GM10266 (cell line): ENCODE measurements around the gene TRPM3.

Source experiments
- DNase-seq: peaks from one replicate; pipeline ENCODE4 v3.0.0; 2012; ENCODE audit errors: extremely low spot score
- TF ChIP-seq, protein P1 (sequence below): IDR thresholded peaks from 2 replicates; pipeline ENCODE4 v1.5.1; 2012; ENCODE audit warnings: mild to moderate bottlenecking, low read depth; ENCODE audit not compliant: control insufficient read depth, insufficient read depth; ENCODE audit errors: missing control alignments

The TRPM3 gene

DNA sequence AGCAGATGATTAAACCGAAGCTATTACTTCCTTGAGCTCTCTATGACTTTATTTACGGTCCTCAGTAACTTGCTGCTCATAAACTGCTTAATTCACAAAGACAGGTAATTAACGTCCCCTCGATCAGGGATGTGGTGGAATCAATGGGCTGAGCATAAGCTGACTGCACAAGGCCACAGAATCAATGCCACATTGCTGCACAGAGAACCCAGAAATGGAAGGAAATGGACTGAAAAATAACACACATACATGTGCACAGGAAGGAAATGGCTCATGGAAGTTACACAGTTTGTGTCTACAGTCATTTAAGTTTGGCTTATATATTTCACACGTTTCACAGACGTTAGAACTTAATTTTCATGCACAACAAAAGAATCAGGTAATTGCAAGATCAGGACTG, 588.7 kb downstream of the TRPM3 start:
- TF ChIP-seq, protein P1, sequence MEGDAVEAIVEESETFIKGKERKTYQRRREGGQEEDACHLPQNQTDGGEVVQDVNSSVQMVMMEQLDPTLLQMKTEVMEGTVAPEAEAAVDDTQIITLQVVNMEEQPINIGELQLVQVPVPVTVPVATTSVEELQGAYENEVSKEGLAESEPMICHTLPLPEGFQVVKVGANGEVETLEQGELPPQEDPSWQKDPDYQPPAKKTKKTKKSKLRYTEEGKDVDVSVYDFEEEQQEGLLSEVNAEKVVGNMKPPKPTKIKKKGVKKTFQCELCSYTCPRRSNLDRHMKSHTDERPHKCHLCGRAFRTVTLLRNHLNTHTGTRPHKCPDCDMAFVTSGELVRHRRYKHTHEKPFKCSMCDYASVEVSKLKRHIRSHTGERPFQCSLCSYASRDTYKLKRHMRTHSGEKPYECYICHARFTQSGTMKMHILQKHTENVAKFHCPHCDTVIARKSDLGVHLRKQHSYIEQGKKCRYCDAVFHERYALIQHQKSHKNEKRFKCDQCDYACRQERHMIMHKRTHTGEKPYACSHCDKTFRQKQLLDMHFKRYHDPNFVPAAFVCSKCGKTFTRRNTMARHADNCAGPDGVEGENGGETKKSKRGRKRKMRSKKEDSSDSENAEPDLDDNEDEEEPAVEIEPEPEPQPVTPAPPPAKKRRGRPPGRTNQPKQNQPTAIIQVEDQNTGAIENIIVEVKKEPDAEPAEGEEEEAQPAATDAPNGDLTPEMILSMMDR, result no peak
- DNase-seq, result no peak

DNA sequence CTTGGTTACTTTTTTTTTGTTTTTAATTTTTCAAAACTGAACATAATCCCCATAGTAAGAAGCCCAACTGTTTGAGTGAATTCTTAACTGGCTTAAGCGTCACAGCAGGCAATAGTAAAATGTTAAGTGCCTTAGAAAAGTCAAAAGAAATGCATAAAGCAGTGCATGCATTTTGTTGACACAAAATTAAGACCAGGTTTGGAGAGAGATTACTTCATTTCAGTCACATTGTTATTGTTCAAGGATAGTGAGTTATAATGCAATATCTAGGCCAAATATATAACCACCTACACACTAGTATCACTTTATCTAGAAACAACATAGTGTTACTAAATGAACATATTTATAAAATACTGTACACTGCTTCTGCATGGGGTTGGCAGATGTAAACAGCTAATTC, 590.1 kb downstream of the TRPM3 start:
- no peak for DNase-seq
- TF ChIP-seq, protein P1, result no peak

DNA sequence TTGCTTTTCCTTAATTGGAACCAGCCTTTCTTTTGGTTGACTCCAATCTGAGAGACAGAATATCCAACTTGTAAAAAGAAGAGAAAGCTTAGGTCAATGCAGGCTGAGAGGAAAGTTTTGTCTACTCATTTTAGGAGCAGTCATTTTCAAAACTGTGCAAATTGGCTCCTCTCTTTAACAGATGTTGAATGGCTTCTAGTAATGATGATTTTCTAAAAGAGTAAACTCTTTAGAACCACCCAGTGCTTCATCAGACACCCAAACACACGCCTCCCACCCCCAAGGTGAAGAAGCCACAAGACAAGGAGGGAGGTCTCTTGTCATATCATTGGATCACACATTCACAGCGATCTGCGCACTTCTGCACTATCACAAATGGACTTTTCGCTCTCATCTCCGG, 590.7 kb downstream of the TRPM3 start:
- DNase-seq, result no peak
- TF ChIP-seq, protein P1, result no peak

DNA sequence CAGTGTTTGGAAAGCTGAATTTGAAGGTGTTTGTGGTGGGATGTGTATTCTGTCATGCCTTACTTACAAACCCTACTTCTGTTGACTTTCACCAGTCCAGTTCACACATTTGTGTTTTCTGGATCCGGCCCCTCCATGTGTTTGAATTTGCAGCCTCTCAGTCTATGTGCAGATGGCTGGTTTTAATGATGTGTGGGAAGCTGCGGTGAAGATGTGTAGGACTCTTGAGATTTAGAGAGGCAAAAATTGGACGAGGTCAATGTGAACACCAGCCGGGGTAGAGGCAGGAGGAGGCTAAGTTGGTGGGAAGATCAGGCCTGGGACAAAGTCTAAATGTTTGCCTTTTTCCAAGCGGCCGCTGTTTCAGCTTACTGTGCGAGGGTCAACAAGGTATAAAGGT, 591.6 kb downstream of the TRPM3 start:
- DNase-seq, result no peak
- TF ChIP-seq, protein P1, result no peak

DNA sequence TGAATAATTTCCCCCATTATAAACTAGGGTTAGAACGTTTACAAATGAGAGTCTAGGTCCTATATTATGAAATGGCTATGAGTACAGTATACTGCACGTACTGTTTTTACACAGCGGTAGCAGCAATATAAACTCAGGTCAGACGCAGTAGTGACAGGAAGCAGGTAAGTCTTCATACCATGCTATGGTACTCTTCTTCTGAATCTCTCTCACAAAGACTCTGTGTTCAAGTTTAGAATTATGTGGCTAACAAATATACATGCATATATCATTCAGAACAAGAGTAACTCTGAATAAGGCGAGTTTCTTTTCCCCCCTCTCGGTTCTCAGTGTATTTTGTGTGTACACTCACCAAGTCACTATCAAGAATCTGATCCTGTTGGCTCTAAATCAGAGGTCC, 592.0 kb downstream of the TRPM3 start:
- no peak for DNase-seq
- TF ChIP-seq, protein P1, result no peak

DNA sequence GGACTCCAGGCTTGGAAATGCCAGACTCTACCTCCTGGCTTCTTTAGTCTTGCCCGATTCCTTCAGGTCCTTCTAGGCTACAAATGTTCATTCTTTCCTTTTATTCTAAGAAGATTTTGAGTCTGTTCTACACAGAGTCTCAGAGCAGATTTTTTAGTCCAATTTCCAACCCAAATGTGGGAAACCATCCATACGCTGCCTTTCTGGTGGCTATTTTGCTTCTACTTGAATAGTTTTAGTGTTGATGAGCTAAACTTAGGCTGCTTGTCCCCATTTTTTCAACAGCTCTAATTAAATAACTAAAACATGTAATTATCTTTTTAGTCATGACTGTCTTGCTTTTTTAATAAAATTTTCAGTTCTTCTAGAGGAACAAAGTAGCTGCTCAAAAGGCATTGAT, 594.5 kb downstream of the TRPM3 start:
- TF ChIP-seq, protein P1, result no peak
- DNase-seq, result no peak

DNA sequence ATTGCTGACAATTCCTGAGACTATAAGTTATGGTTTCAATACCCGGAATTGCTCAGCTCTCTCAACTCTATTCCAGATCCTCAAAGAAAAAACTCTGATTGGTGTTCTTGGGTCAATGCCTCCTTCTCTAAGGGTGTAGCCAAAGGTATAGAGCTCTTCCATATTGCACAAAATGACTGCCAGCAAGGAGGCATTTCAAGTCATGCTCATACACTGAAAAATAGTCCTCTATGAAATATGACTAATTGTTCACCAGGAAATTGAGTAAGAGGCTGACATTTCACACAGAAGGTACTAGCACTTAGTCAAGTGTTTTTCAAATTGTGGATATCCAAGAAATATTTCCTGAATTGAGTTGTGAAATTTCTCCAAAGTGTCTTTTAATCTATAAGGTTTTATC, 595.9 kb downstream of the TRPM3 start:
- TF ChIP-seq, protein P1, result no peak
- no peak for DNase-seq
